ENCODE data around the gene CD109. TPM values are rescaled to one million over a fixed set of nuclear protein-coding genes. Genes with fewer than 3 reads are reported as not detected.

The CD109 gene
- total and polyA plus RNA-seq, 10 of the 15 experiments (the other 5 are each of a cell fraction or from before 2014, with no cell fraction given), result 0.27 to 4.4 (median 2.1) TPM

DNA sequence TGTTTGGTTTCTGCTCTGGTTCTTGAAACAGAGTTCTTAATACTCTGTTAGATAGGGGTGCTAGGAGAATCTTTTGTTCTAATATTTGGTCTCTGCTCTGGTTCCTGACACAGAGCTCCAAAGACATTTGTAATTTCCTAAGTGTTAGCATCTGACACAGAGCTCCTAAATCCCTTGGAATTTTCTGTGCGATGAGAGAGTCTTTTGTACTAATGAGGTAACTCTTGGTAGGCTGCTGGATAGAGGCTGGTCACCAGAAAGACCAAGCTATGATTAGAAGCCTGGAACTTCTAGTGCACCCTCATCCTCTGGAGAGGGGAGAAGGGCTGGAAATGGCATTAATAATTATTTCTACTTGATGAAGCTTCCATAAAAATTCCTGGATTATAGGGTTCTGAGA is 7.7 kb upstream of the CD109 start (continued):
- TF ChIP-seq IKZF2 (IDR thresholded peaks at IDR 0.05), result no peak
- no peak for TF ChIP-seq RB1 (IDR thresholded peaks at IDR 0.05; ENCODE audit: borderline replicate concordance)
- TF ChIP-seq PAX8 (IDR thresholded peaks at IDR 0.05), result no peak
- TF ChIP-seq, protein P1, sequence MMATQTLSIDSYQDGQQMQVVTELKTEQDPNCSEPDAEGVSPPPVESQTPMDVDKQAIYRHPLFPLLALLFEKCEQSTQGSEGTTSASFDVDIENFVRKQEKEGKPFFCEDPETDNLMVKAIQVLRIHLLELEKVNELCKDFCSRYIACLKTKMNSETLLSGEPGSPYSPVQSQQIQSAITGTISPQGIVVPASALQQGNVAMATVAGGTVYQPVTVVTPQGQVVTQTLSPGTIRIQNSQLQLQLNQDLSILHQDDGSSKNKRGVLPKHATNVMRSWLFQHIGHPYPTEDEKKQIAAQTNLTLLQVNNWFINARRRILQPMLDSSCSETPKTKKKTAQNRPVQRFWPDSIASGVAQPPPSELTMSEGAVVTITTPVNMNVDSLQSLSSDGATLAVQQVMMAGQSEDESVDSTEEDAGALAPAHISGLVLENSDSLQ (IDR thresholded peaks at IDR 0.05), result no peak
- no peak for TF ChIP-seq CHD2 (IDR thresholded peaks at IDR 0.05; ENCODE audit: borderline replicate concordance, low read depth, low read length)
- no peak for TF ChIP-seq HDAC6 (IDR thresholded peaks at IDR 0.05; ENCODE audit: unreplicated experiment)
- TF ChIP-seq TBL1XR1 (IDR thresholded peaks at IDR 0.05; ENCODE audit: low read depth, low read length), result no peak
- TF ChIP-seq CHD4 (IDR thresholded peaks at IDR 0.05), result no peak

- FAIRE-seq (no peak), ATAC-seq (no peak), DNase-seq (ENCODE audit: low read depth, low spot score) (no peak)
- intact Hi-C loops (cut with micrococcal nuclease; ENCODE audit: unreplicated experiment), result no loop called here
- ChIA-PET POLR2A (no interaction called here), SMC1A (ENCODE audit: uncharacterized antibody, unreplicated experiment) (no interaction called here), CTCF (no interaction called here), RAD21 (ENCODE audit: unreplicated experiment) (no interaction called here)
- no peaks in the 10 kb centered on the region for H3K9me3 ChIP-seq (replicated peaks; ENCODE audit: control insufficient read depth, insufficient read depth, low read length)
- H3K27me3 ChIP-seq (replicated peaks in 1 of 2; ENCODE audit: control insufficient read depth in 2 of 2, insufficient read depth in 2 of 2, low read length in 1 of 2), result peaks cover 0 to 2% of the 10 kb centered on the region in 2 experiments; a peak in 2 of 4 replicates
- H2AFZ ChIP-seq (ENCODE audit: control insufficient read depth, low read depth, low read length), result no peak overlapping the region
- H4K20me1 ChIP-seq (ENCODE audit: control insufficient read depth, insufficient read depth), result no peaks in the 10 kb centered on the region
- H3K4me3 ChIP-seq, result no peak overlapping the region
- TF ChIP-seq, protein P2, sequence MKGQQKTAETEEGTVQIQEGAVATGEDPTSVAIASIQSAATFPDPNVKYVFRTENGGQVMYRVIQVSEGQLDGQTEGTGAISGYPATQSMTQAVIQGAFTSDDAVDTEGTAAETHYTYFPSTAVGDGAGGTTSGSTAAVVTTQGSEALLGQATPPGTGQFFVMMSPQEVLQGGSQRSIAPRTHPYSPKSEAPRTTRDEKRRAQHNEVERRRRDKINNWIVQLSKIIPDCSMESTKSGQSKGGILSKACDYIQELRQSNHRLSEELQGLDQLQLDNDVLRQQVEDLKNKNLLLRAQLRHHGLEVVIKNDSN (IDR thresholded peaks at IDR 0.05; ENCODE audit: borderline replicate concordance, extremely low read length, insufficient read depth, low read depth, low read length), result no peak
- no peak for TF ChIP-seq ELK1 (IDR thresholded peaks at IDR 0.05; ENCODE audit: low read depth, low read length)
- no peak for TF ChIP-seq CEBPB (IDR thresholded peaks at IDR 0.05; ENCODE audit: borderline replicate concordance in 1 of 2, low read depth in 2 of 2, low read length in 2 of 2)
- H3K27ac ChIP-seq (ENCODE audit: control insufficient read depth, insufficient read depth), result no peak overlapping the region
- H3K4me1 ChIP-seq (ENCODE audit: control insufficient read depth, insufficient read depth, low read length), result no peaks in the 10 kb centered on the region
- no peaks in the 10 kb centered on the region for H3K36me3 ChIP-seq (ENCODE audit: control insufficient read depth in 2 of 2, insufficient read depth in 2 of 2, low read length in 1 of 2)
- no peak overlapping the region for H3K9ac ChIP-seq (ENCODE audit: control insufficient read depth, insufficient read depth, low read length)
- WGBS (ENCODE audit: insufficient coverage, insufficient replicate concordance, low lambda C conversion rate, missing lambda C conversion rate), result 31% methylated on average over 5 of the region's 5 CpGs
- BruUV-seq (replicated peaks), result no TSS peak
- no peak overlapping the region for H3K4me2 ChIP-seq (ENCODE audit: control insufficient read depth, insufficient read depth)
- in situ Hi-C loops (cut with MboI), result no loop called here
- H3K79me2 ChIP-seq (ENCODE audit: control insufficient read depth, insufficient read depth, low read length), result no peaks in the 10 kb centered on the region
Observed at GRCh38 chr6:73690056-73690455, 5.9 kb upstream of the CD109 start.
